Activated CD4-positive, CD25-positive, alpha-beta regulatory T cell treated with anti-CD3 and anti-CD28 coated beads, Interleukin-2, amount 50 U/mL, for 72 hours (primary cell): ENCODE data around the gene FCN1.

ENCODE experiments used
- DNase-seq: peaks from one replicate; pipeline ENCODE4 v3.0.0; 2021

Gene FCN1

DNA sequence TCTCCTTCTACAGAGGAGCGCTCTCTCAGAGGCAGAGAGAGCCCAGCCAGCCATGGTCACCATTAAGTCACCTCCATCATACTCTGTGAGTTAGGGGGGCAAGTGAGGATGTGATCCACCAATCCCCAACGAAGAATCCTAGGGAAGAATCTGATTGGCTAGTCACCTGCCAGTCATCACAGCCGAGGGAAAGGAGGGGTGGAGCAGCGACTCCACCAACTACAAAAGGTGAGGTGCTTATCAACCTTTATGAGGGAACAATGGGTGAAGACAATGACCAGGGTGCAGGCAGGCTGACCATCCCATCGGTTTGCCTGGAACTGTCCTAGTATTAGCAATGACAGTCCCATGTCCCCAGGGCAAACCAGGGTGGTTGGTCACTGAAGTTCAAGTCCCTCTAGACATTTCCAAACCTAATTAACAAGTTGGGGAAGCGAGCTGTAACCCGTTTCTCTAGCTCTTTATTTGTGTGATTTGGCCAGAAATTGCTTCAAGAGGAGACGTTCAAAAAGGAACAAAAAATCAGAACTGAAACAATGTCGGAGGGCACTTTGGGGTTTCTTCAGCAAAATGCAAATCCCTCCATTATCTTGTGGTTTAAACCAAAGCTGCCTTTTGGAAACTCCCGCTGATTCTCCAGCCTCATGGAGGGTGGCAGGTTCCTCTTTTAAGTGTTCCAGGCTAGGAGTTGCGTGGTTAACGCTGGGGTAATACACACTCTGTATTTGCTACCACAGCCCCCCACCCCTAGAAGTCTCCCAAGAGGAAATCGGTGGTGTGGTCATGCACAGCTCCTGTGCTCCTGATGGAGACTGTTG lies 18.8 kb upstream of the FCN1 start:
- no peak for DNase-seq

DNA sequence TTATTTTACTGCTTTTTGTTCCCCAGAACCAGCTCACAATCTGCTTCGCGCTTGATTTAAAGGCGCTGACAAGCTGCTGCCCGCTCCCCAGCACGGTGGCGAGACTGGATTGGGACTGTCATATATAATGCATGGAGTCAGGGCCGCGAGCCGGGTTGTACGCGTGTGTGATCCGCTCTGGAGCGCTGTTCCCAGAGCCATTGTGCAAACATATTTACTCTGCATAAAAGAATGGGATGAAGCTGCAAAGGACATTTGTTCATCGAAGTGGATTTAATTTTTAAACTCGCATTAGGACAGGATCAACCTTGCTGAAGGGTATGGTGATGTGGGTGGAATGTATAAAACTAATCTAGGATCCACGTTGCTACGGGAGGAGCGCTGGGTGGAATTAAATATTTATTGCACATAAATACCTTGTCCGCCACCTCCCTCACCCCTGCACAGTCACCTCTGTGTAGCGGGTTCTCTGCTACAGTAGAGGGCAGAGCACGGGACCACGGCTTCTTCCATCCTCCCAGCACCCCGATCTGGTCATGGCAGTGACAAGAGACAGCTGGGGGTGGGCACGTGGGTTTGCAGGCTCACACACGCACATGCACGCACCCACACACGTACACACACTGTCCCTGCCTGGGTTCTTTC lies 18.1 kb upstream of the FCN1 start:
- no peak for DNase-seq

GRCh38 chr9:134935056-134935640 lies 17.4 kb upstream of the FCN1 start:
- no peak for DNase-seq

GRCh38 chr9:134933076-134933659 lies 15.5 kb upstream of the FCN1 start:
- DNase-seq = no peak

- DNase-seq = no peak
Measured at GRCh38 chr9:134932606-134933005, 14.9 kb upstream of the FCN1 start.

DNA sequence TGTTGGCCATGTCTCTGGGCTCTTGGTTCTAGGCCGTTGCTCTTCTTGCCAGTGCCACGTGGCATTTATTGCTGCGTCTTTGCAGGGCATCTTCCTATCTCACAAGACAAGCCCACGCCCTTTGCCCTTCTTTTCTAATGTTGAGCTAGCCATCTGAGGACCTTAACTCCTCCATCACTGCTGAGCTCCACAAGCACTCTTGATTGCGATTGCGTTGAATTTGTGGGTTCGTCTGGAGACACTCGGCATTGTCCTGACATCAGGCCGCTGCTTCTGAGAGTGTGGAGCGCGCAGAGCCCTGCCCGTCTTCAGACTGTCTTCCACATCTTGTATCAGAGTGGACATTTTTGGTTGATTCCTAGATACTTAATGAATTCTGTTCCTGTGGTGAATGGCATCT lies 14.5 kb upstream of the FCN1 start:
- no peak for DNase-seq

GRCh38 chr9:134930398-134930797 lies 12.7 kb upstream of the FCN1 start:
- DNase-seq = no peak

DNA sequence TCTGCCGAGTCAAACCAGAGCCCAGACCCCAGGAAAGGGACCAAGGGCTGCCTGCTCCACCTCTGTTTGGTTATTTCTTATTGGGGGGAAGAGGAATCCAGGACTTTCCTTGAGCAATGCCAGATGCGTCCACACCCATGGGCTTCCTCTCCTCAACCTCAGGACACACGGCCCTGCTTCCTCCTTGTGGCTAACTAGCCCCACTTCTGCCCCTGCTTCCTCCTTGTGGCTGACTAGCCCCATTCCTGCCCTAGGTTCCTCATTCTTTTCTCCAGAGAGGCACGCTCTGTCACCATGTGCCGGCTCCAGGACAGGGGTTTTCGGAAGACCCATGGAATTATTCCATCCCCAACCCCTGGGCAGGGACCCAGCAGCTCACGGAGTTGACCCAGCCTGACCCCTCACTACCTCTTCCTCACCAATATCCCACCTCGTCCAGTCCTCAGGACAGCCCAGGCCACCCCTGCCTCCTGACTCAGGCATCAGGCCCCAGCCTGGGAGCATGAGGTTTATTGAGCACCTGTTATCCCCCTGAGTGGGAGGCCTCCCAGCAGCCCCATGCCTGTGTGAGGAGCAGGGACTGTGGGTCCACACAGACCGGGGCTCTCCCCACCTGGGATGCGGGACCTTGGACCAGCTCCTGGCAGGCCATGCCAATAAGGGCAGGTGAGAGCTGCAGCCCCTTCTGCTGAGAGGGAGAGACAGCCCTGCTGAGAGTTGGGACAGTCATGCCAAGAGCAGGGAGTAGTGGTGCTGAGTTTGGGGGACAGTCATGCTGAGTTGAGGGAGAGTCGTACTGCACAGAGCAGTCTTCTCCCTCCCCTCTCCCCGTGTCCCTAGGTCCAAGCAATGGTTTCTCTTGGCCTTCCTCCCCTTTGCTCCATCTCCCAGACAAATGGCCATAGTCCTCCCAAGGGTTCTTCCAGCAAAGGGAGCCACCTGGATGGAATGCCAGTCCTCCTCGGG lies 11.8 kb upstream of the FCN1 start:
- no peak for DNase-seq

DNA sequence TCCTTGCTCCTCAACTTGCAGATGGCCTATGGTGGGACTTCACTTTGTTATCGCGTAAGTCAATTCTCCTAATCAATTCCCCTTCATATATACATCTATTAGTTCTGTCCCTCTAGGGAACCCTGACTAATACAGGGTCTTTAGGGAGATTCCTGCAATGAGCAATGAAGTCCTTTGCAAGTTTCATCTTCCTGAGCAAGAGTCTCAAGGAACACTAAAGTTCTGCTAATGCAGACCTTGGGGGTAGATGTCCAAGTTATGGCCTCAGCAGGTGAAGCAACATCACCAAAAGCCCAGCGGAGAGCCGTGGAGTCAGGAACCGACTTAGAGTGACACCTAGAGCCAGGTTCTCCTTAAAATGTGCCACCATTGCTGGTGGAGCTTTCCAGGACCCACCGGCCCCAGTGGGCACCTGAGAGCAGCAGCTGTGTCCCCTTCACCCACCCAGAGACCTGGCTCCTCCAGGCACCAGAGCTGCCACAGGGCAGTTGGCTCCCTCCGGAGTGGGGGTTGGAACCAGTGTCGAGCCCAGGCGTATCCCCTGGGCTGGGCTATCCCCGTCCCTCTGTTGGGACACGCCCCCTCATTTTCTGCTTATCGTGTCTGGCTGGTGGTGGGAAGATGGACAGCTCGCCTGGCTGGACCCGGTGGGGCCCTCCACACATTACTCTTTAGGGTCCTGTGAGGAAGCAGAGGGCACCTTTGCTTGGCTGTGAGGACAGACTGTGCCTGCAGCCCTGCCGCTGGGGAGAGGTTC lies 10.9 kb upstream of the FCN1 start:
- DNase-seq = no peak

GRCh38 chr9:134925011-134925511 lies 7.3 kb upstream of the FCN1 start:
- no peak for DNase-seq

DNA sequence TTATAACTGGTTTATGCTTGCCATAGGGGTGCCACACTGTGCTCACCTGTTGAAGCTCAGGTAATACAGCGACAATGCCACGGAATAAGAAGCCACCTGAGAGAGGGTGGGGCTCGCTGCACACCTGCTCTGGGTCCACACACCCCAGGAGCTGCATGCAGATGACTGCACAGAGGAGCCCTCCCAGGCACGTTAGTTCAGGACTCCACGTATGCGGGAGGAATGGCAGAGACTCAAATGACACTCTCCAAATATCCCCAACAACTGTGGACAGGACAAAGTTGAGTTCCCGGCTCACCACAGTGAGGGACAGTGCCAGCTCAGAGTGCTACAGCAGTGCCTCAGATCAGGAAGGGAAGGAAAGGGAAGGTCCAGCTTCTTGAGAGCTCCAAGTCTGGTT lies 5.8 kb upstream of the FCN1 start:
- DNase-seq = no peak

- DNase-seq = no peak
Measured at GRCh38 chr9:134922932-134923240, 5.2 kb upstream of the FCN1 start.

DNA sequence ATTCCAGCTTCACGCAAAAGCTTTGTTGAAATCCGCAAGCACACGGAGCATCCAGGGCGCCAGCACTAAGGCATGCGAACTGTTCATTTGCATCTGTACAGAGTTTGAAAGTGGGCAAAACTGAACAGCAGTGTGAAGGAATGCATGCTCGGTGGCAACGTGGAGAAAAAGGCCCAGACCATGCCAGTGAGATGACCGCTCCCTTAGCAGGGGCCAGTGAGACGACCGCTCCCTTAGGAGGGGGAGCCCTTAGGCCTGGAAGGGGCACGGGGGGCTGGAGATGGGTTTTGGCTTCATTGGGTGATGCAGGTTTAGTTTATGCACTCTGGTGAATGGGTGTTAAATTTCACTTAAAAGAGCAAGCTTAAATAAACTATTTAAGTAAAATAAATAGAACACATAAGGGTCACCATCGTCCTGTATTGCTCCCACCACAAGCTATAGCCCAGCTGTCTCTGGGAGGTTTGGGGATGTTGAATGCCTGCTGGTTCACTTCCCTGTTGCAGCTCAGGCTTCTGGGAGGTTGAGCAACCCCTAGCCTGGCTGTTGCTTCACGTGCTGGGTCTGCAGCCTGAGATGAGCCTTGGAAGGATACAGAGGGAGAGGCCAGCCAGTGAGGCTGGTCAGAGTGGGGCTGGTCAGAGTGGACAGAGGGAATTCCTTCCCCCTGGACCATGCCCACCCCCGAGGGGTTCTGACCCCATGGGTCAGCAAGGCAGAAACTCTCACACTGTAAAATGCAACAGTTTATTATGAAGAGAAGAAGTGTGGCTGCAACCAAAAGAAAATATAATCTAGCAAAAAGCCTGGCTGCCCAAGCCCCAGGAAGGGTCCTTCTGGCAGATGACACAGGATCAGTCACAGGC lies 4.6 kb upstream of the FCN1 start:
- peak; percentile 5 for DNase-seq

DNA sequence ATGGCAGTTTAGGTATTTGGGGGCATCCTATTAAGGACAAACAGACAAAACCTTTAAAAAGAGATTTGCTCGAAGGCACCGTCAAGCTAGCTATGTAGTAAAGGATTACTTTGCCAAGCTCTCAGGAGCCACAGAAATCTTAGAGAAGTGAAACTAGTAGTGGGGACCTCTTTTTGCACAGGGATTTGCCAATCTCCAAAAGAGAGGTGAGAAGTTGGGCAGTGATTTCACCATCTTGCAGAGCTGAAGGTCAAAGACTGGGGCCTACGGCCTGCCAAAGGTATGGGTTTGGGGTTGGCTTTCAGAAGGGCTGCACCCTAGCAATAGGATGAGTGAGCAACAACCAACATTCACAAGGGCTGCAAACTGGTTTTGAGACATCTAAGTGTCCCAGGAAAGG lies 1.6 kb upstream of the FCN1 start:
- no peak for DNase-seq

- DNase-seq = no peak
Measured at GRCh38 chr9:134918646-134919045, 934 bp upstream of the FCN1 start.

DNA sequence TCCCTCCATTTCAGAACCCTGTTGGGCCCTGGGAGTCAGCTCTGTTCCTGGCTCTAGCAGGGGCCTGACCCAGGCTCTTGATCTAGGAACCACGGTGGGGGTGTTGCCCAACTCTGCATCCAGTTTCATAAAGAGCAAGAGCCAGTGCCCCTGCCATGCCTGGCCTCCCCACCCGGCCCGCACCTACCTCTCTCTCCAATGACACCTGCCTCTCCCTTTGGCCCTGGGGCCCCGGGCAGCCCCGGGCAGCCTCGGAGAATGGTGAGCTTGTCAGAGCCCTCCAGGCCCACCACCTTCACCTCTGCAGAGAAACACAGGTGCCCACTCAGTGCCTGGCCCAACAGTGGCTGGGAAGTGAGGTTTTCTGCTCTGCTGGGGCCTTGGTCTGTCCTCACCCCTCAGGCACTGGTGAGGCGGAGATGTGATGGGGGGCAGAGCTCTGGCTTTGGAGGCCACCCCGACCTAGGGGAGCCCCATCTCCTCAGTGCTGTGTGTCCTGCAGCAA lies 1.5 kb downstream of the FCN1 start:
- DNase-seq = no peak

DNA sequence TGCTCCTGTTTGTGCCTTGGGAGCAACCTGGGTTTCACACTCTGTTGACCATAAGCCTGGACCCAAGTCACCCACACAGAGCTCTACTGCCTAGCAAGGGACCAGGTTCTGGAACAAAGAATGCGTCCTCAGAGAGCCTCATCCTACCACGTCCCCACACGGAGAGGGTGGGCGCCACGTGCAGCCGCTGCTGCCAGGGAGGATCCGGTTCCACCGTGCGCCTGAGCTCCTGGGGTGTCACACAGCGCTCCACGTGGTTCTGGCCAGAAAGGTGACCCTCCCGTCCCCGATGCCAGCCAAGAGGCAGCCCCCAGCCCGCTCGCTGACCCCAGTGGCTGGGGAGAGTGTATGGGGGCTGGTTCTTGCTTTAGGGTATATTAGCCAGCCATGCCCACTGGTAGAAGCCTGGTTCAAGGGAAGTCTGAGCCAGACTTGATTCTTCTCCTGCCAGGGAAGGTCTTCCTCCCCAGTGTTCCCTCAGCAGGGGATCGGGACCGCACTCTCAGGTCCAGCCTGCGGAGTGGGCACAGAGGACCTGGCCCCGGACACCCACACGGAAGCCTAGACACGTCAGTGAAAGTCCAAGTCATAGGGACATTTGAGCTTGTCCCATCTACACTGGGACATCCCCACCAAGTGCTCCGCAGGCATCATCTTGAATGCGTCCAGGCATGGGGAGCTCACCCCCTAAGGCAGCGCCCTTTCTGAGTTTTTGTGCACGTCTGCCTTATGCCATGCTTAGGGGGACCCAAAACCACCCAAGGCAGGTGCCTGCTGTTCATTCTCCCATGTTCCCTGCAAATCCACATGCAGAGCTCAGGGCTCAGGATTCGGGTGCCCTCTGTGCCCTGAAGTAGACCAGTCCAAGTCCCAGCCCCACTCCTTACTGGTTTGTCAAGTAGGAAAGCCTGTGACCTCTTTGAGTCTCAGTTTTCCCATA lies 2.4 kb downstream of the FCN1 start:
- DNase-seq = no peak

- no peak for DNase-seq
Measured at GRCh38 chr9:134914501-134914834, 3.2 kb downstream of the FCN1 start.

DNA sequence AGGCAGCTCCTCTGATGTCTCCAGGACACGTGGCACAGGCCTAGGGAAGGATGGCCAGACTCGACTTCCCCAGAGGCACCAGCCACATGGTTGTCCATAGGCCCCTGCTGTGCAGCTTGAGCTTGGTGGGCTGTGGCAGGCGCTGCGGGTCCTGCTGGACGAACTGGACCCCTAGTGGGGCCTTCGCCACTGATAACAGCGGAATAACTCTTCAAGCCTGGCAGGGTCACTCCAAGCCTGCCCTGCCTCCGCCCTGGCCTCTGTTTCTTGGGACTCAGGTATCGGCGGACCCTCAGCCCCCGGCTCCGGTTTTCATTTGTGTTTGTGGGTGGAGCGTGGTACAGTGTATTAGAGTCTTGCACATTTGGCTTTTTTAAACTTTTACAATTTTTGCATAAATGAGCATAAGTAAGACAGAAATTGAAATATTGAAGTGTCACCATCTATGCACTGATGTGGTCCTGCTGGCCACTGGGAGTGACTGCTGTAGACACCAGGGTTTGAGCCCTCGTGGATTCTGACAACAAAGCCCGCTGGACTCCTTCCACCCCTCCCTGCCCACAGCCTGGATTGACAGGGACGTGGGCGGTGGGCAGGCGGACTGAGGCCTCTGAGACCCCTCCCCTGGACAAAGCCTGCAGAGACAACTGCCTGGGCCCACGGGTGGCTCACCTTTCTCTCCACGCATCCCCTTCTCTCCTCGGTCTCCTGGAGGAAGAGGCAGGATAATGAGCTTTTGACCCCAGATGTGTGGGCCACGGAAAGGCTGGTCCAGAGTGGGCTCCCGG lies 3.8 kb downstream of the FCN1 start:
- DNase-seq = no peak
